Activated CD8-positive, alpha-beta memory T cell treated with anti-CD3 and anti-CD28 coated beads for 36 hours (primary cell): ENCODE data around the gene NAV3. TPM values are rescaled to one million over a fixed set of nuclear protein-coding genes. Genes with fewer than 3 reads are reported as not detected.
"Not testable (repeated sequence)": the region's sequence is repeated elsewhere in the genome, so short reads cannot be mapped to it uniquely, and the experiment has no call there.

Experiments
- CTCF ChIA-PET: fragments of 350-600 bp; sonication (Branson Sonifier 250); formaldehyde crosslinking; loops from one replicate; lab custom pipeline; 2021; ENCODE audit warnings: antibody characterized with exemption; lab: Charles Lee
- POLR2A ChIA-PET: fragments of 350-600 bp; sonication (Branson Sonifier 250); formaldehyde crosslinking; loops from one replicate; lab custom pipeline; 2021; ENCODE audit warnings: antibody characterized with exemption; lab: Charles Lee
- total RNA-seq, 2 experiments: library from RNA; stranded (reverse); gene quantifications; one replicate each; pipeline ENCODE4 v1.2.3, GENCODE V29; 2021

Gene NAV3
- total RNA-seq, 2 experiments from 2014 or later = not detected

GRCh38 chr12:78088391-78088832 is 257.7 kb downstream of the NAV3 start:
- ChIA-PET CTCF (no interaction called here), POLR2A (no interaction called here)

GRCh38 chr12:78090266-78090665 is 259.6 kb downstream of the NAV3 start:
- CTCF ChIA-PET = no interaction called here
- POLR2A ChIA-PET = no interaction called here

GRCh38 chr12:78095623-78096022 is 264.9 kb downstream of the NAV3 start:
- ChIA-PET POLR2A (no interaction called here), CTCF (no interaction called here)

GRCh38 chr12:78096909-78097597 is 266.4 kb downstream of the NAV3 start:
- ChIA-PET POLR2A (no interaction called here), CTCF (no interaction called here)

- ChIA-PET POLR2A (no interaction called here), CTCF (no interaction called here)
These were observed 269.1 kb downstream of the NAV3 start for GRCh38 chr12:78099806-78100205.

GRCh38 chr12:78101113-78101876 is 270.6 kb downstream of the NAV3 start:
- POLR2A ChIA-PET = no interaction called here
- CTCF ChIA-PET = no interaction called here

GRCh38 chr12:78101946-78102635 is 271.4 kb downstream of the NAV3 start:
- CTCF ChIA-PET = no interaction called here

GRCh38 chr12:78102801-78103200 is 272.1 kb downstream of the NAV3 start:
- POLR2A ChIA-PET, CTCF ChIA-PET: not testable (repeated sequence)

More at GRCh38 chr12:78101946-78102635, 271.4 kb downstream of the NAV3 start:
- POLR2A ChIA-PET = no interaction called here

- POLR2A ChIA-PET = no interaction called here
- CTCF ChIA-PET = no interaction called here
These were observed 285.2 kb downstream of the NAV3 start for GRCh38 chr12:78115889-78116288.

- ChIA-PET POLR2A (no interaction called here), CTCF (no interaction called here)
These were observed 287.3 kb downstream of the NAV3 start for GRCh38 chr12:78118036-78118435.

GRCh38 chr12:78118486-78118885 is 287.8 kb downstream of the NAV3 start:
- ChIA-PET CTCF (no interaction called here), POLR2A (no interaction called here)

GRCh38 chr12:78119351-78119918 is 288.7 kb downstream of the NAV3 start:
- CTCF ChIA-PET = no interaction called here
- POLR2A ChIA-PET = no interaction called here

GRCh38 chr12:78120306-78120705 is 289.6 kb downstream of the NAV3 start:
- POLR2A ChIA-PET = no interaction called here

GRCh38 chr12:78120866-78121560 is 290.3 kb downstream of the NAV3 start:
- ChIA-PET CTCF (no interaction called here), POLR2A (no interaction called here)

More at GRCh38 chr12:78120306-78120705, 289.6 kb downstream of the NAV3 start:
- CTCF ChIA-PET = no interaction called here

- POLR2A ChIA-PET = no interaction called here
- CTCF ChIA-PET = no interaction called here
These were observed 291.4 kb downstream of the NAV3 start for GRCh38 chr12:78121969-78122610.

- CTCF ChIA-PET = no interaction called here
- POLR2A ChIA-PET = no interaction called here
These were observed 297.5 kb downstream of the NAV3 start for GRCh38 chr12:78128211-78128610.

- ChIA-PET POLR2A (no interaction called here), CTCF (no interaction called here)
These were observed 313.0 kb downstream of the NAV3 start for GRCh38 chr12:78143717-78144116.

- POLR2A ChIA-PET = no interaction called here
- CTCF ChIA-PET = no interaction called here
These were observed 314.7 kb downstream of the NAV3 start for GRCh38 chr12:78145398-78145797.

- ChIA-PET POLR2A (no interaction called here), CTCF (no interaction called here)
These were observed 315.7 kb downstream of the NAV3 start for GRCh38 chr12:78146365-78146772.
